Stomach (tissue), 9 donors: ENCODE results near the gene LRRC56. TPM values are rescaled to one million over a fixed set of nuclear protein-coding genes. Genes with fewer than 3 reads are reported as not detected.

Source experiments
- DNase-seq, 2 donors: peaks; one replicate each; pipeline versions ENCODE4 v3.0.0 to v3.0.0-alpha.2; 2013 to 2019
- H3K27ac ChIP-seq, 5 donors: fragments of 200-600 bp in 4 of 5; sonication (generic) in 4 of 5; one replicate each; pipeline ENCODE4 v1.5.1; 2013 to 2019; ENCODE audit warnings: mild to moderate bottlenecking in 1 of 5, moderate library complexity in 1 of 5
- H3K27me3 ChIP-seq, 3 donors: fragments of 200-600 bp; sonication (generic); one replicate each; pipeline ENCODE4 v1.5.1; 2017 to 2019; ENCODE audit warnings: mixed run types in 1 of 3
- H3K36me3 ChIP-seq, 4 donors: fragments of 200-600 bp; sonication (generic); 1 replicate in 3 of 4; 2 replicates in 1 of 4; pipeline ENCODE4 v1.5.1; 2016 to 2019
- H3K4me1 ChIP-seq, 4 donors: fragments of 200-600 bp; sonication (generic); one replicate each; pipeline ENCODE4 v1.5.1; 2016 to 2019
- H3K4me3 ChIP-seq, 4 donors: fragments of 200-600 bp; sonication (generic) in 3 of 4; one replicate each; pipeline ENCODE4 v1.5.1; 2016 to 2019; ENCODE audit warnings: mild to moderate bottlenecking in 1 of 4
- H3K9me3 ChIP-seq, 4 donors: fragments of 200-600 bp; sonication (generic); one replicate each; pipeline ENCODE4 v1.5.1; 2016 to 2019
- CTCF ChIP-seq, 7 experiments: fragments of 450-650 bp in 4 of 7; fragments of 200-600 bp in 3 of 7; sonication (generic) in 3 of 7; IDR thresholded peaks; one replicate each; pipeline ENCODE4 v1.5.1; 2016 to 2019; ENCODE audit warnings: antibody characterized with exemption in 7 of 7, control low read depth in 2 of 7, mild to moderate bottlenecking in 1 of 7
- EP300 ChIP-seq: sonication (generic); formaldehyde crosslinking; IDR thresholded peaks from one replicate; pipeline ENCODE4 v1.6.1; 2017; ENCODE audit warnings: antibody characterized with exemption
- POLR2A ChIP-seq, 4 donors: fragments of 450-650 bp; IDR thresholded peaks; one replicate each; pipeline ENCODE4 v1.6.1; 2016; ENCODE audit warnings: antibody characterized with exemption in 4 of 4, control low read depth in 2 of 4, mild to moderate bottlenecking in 1 of 4, moderate library complexity in 1 of 4
- POLR2AphosphoS5 ChIP-seq, 3 donors: sonication (generic); formaldehyde crosslinking; IDR thresholded peaks; one replicate each; pipeline ENCODE4 v1.6.1; 2016; ENCODE audit warnings: antibody characterized with exemption in 3 of 3
- WGBS, 5 donors: extraction: QIAGEN DNeasy Blood & Tissue Kit in 3 of 5; methylation state at CpG; one replicate each; pipeline versions ENCODE4 v1.1.5 to v1.1.7; 2013 to 2018; 5-methylcytosine and 5-hydroxymethylcytosine counted together
- intact Hi-C: fragments of 100-400 bp; cut with DNase I; formaldehyde crosslinking; loops from one replicate; pipeline ENCODE4 v1.15.1; 2023; ENCODE audit warnings: low total_unique reads
- polyA plus RNA-seq, 3 donors: library from polyadenylated mRNA; stranded (reverse); fragments of 200-250 nt; gene quantifications; one replicate each; pipeline ENCODE4 v1.2.3, GENCODE V29; 2013
- total RNA-seq, 5 donors: library from RNA; depleted of rRNA; stranded (reverse); fragments of >200 nt; gene quantifications; one replicate each; pipeline versions ENCODE4 v1.1.0 to v1.2.3, GENCODE V29; 2014 to 2016
- donor health status: healthy with polysubstance abuse.
- donor health status: Bipolar disorder and iron deficiency.
- donor health status: healthy.

Gene LRRC56
- total and polyA plus RNA-seq, 8 donors, result 0.18 to 8.1 (median 2.9) TPM; not detected in 1

DNA sequence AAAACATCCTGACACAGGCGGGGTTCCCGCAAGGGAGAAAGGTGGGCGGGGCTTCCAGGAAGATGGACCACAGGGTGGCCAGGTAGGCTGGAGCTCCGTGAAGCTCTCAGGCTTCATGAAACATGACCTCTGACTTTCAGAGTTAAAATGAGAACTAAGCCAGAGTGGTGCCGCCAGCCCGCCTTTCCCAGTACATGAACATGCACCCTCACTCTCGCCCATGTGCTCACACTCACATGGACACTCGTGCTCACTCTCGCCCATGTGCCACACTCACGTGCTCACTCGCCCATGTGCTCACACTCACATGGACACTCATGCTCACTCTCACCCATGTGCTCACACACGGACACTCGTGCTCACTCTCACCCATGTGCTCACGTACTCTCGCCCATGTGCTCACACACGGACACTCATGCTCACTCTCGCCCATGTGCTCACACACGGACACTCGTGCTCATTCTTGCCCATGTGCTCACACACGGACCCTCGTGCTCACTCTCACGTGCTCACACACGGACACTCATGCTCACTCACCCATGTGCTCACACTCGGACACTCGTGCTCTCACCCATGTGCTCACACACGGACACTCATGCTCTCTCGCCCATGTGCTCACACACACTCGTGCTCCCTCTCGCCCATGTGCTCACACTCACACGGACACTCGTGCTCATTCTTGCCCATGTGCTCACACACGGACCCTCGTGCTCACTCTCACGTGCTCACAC, 40.3 kb upstream of the LRRC56 start:
- no peaks in the 10 kb centered on the region for H3K27me3 ChIP-seq
- H3K4me1 ChIP-seq, result peaks cover 0 to 6% (median 2%) of the 10 kb centered on the region in 4 donors
- H3K27ac ChIP-seq, result no peak overlapping the region
- no peak for DNase-seq
- H3K9me3 ChIP-seq, result no peaks in the 10 kb centered on the region
- 93 to 96% (median 94%) methylated on average over 34 of the region's 34 CpGs for WGBS, 5 donors
- intact Hi-C loops, result no loop called here
- peaks cover 82 to 100% (median 97%) of the 10 kb centered on the region in 4 donors for H3K36me3 ChIP-seq
- TF ChIP-seq EP300, result no peak
- TF ChIP-seq POLR2A (IDR thresholded peaks at IDR 0.05), result no peak
- no peak for TF ChIP-seq CTCF (IDR thresholded peaks at IDR 0.05)
- H3K4me3 ChIP-seq, result no peak overlapping the region

DNA sequence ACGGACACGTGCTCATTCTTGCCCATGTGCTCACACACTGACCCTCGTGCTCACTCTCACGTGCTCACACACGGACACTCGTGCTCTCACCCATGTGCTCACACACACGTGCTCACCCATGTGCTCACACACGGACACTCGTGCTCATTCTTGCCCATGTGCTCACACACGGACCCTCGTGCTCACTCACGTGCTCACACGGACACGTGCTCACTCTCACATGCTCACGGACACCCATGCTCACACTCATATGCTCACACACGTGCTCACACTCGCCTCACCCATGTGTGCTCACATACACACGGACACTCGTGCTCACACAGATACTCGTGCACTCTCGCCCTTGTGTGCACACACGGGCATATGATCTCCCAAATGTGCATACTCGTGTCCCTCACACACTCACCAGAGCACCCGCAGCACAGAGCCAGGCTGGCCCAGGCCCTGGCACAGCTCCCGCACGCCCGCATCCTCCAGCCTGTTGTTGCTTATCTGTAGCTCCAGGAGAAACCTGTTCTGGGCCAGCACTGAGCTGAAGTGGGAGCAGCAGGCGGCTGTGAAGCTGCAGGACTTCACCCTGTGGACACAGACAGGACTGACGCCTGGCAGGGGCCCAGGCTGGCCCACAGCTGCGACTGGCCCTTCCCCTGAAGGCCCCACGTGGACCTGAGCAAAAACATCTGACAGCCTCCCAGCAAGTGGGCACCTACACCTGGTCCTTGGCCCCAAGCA, 39.6 kb upstream of the LRRC56 start:
- Histone ChIP-seq H3K4me1 (peaks cover 0 to 13% (median 9%) of the 10 kb centered on the region in 4 donors), H3K9me3 (no peaks in the 10 kb centered on the region), H3K4me3 (no peak overlapping the region), H3K36me3 (peaks cover 82 to 96% (median 94%) of the 10 kb centered on the region in 4 donors), H3K27ac (no peak overlapping the region), H3K27me3 (no peaks in the 10 kb centered on the region)
- WGBS, 5 donors, result 92 to 96% (median 94%) methylated on average over 31 of the region's 31 CpGs
- intact Hi-C loops, result no loop called here
- no peak for DNase-seq
- TF ChIP-seq POLR2A (IDR thresholded peaks at IDR 0.05), result no peak
- no peak for TF ChIP-seq EP300
- TF ChIP-seq POLR2AphosphoS5 (IDR thresholded peaks at IDR 0.05), result no peak
- TF ChIP-seq CTCF (IDR thresholded peaks at IDR 0.05), result no peak

DNA sequence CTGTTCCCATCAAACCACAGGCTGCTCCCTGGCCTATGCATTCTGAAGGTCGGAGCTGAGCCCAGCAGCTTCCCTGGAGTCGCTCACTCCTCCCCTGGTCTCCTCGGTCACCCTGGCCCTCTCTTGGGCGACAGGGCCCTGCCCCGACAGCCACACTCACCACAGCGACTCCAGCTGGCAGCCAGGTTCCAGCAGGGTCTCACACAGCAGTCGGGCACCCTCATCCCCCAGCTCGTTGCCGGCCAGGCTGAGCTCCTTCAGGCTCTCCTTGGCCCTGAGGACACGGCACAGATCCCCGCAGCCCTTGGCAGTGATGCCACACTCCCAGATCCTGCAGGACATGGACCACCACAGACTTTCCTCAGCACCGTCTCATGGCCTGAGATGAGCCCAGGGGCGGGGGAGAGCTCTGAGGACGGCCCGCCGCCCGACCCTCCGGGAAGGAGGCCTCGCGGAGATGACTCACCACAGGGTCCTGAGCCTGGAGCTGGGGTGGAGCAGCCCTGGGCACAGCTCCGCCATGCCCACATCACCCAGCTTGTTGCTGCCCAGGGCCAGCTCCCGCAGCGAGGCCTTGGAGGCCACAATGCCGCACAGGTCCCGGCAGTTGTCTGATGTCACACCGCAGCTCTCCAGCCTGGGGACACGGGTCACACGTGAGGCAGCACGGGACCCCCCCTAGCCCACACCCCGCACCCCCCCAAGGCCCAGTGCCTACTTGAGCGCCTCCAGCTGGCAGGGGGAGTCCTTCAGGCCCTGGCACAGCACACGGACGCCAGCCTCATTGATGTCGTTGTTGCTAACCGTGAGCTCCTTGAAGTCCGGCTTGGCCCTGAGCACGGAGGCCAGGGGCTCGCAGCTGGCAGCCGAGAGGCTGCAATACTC, 38.8 kb upstream of the LRRC56 start:
- 93 to 98% (median 95%) methylated on average over 16 to 39 of the region's 39 CpGs for WGBS, 5 donors
- no peak for DNase-seq
- peaks cover 81 to 88% (median 86%) of the 10 kb centered on the region in 4 donors for H3K36me3 ChIP-seq

More for the DNA sequence above, 38.8 kb upstream of the LRRC56 start:
- Histone ChIP-seq H3K4me1 (peaks cover 2 to 22% (median 17%) of the 10 kb centered on the region in 4 donors), H3K9me3 (no peaks in the 10 kb centered on the region), H3K27me3 (no peaks in the 10 kb centered on the region), H3K27ac (no peak overlapping the region), H3K4me3 (no peak overlapping the region)
- TF ChIP-seq EP300 (no peak), CTCF (IDR thresholded peaks at IDR 0.05) (no peak), POLR2A (IDR thresholded peaks at IDR 0.05) (no peak), POLR2AphosphoS5 (IDR thresholded peaks at IDR 0.05) (no peak)
- intact Hi-C loops, result no loop called here
